Keratinocyte (primary cell): Measurements from ENCODE around the gene CSDE1.
"Not testable (repeated sequence)": the region's sequence is repeated elsewhere in the genome, so short reads cannot be mapped to it uniquely, and the experiment has no call there.

Source experiments
- EZH2 ChIP-seq: IDR thresholded peaks from one replicate; pipeline ENCODE4 v1.6.1; 2012; ENCODE audit warnings: inconsistent platforms, mild to moderate bottlenecking, low read length, moderate library complexity
- TF ChIP-seq, protein P1 (sequence below), 3 experiments: IDR thresholded peaks in 1 of 3; conservative IDR thresholded peaks in 1 of 3; optimal IDR thresholded peaks in 1 of 3; 2 replicates in 2 of 3; 3 replicates in 1 of 3; pipeline versions ENCODE3 to v1.5.1; 2011; ENCODE audit warnings: low read length in 3 of 3, mild to moderate bottlenecking in 3 of 3, moderate library complexity in 2 of 3, control low read depth in 1 of 3, inconsistent platforms in 1 of 3; ENCODE audit not compliant: insufficient read depth in 2 of 3; ENCODE audit errors: extremely low read depth in 1 of 3

DNA sequence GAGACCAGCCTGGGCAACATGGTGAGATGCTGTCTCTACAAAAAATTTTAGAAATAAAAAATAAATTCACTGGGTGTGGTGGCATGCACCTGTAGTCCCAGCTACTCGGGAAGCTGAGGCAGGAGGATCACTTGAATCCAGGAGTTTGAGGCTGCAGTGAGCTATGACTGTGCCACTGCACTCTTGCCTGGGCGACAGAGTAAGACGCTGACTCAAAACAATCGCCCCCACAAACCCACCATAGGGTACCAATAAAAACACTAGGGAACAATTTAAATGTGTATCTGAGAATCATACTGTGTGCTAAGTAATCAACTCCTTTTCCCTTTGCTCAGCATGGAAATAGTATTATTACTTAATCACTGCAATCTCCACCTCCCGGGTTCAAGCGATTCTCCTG, 4.1 kb downstream of the CSDE1 start:
- not testable (repeated sequence) for TF ChIP-seq EZH2
- TF ChIP-seq, protein P1, sequence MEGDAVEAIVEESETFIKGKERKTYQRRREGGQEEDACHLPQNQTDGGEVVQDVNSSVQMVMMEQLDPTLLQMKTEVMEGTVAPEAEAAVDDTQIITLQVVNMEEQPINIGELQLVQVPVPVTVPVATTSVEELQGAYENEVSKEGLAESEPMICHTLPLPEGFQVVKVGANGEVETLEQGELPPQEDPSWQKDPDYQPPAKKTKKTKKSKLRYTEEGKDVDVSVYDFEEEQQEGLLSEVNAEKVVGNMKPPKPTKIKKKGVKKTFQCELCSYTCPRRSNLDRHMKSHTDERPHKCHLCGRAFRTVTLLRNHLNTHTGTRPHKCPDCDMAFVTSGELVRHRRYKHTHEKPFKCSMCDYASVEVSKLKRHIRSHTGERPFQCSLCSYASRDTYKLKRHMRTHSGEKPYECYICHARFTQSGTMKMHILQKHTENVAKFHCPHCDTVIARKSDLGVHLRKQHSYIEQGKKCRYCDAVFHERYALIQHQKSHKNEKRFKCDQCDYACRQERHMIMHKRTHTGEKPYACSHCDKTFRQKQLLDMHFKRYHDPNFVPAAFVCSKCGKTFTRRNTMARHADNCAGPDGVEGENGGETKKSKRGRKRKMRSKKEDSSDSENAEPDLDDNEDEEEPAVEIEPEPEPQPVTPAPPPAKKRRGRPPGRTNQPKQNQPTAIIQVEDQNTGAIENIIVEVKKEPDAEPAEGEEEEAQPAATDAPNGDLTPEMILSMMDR (optimal IDR thresholded peaks at IDR 0.05 in 1 of 3, IDR thresholded peaks at IDR 0.05 in 1 of 3, conservative IDR thresholded peaks at IDR 0.05 in 1 of 3; ENCODE audit: extremely low read depth in 1 of 3, insufficient read depth in 2 of 3, low read length in 3 of 3), result not testable (repeated sequence)
